Type B pancreatic cell (in vitro differentiated cells): ENCODE measurements around the gene LRP6. TPM values are rescaled to one million over a fixed set of nuclear protein-coding genes. Genes with fewer than 3 reads are reported as not detected.

Source experiments
- DNase-seq: peaks from one replicate; pipeline ENCODE4 v3.0.0; 2021; ENCODE audit warnings: mixed read lengths; ENCODE audit not compliant: unreplicated experiment; ENCODE audit errors: extremely low spot score
- H3K27ac Mint-ChIP-seq: 2 replicates; pipeline ENCODE4 v1.8.0; 2021; ENCODE audit warnings: mild to moderate bottlenecking, mixed read lengths
- H3K27me3 Mint-ChIP-seq: 2 replicates; pipeline ENCODE4 v1.8.0; 2021; ENCODE audit warnings: mixed read lengths
- H3K36me3 Mint-ChIP-seq: 2 replicates; pipeline ENCODE4 v1.8.0; 2021; ENCODE audit warnings: mixed read lengths
- H3K4me1 Mint-ChIP-seq: one replicate; pipeline ENCODE4 v1.8.0; 2021; ENCODE audit warnings: mixed read lengths; ENCODE audit not compliant: unreplicated experiment
- H3K4me3 Mint-ChIP-seq: 2 replicates; pipeline ENCODE4 v1.8.0; 2021; ENCODE audit warnings: mild to moderate bottlenecking, mixed read lengths
- H3K9me3 Mint-ChIP-seq: 2 replicates; pipeline ENCODE4 v1.8.0; 2021; ENCODE audit warnings: mixed read lengths
- total RNA-seq: library from RNA; stranded (reverse); gene quantifications from 2 replicates; pipeline ENCODE4 v1.2.1, GENCODE V29; 2021; ENCODE audit warnings: low replicate concordance
- TF ChIP-seq, protein P1 (sequence below): fragments of 200-600 bp; sonication (generic); conservative IDR thresholded peaks from 2 replicates; pipeline ENCODE4 v1.5.0; 2021; ENCODE audit warnings: antibody characterized with exemption, mild to moderate bottlenecking

The LRP6 gene
- total RNA-seq, 1 donor from 2014 or later, result 57.7 TPM

DNA sequence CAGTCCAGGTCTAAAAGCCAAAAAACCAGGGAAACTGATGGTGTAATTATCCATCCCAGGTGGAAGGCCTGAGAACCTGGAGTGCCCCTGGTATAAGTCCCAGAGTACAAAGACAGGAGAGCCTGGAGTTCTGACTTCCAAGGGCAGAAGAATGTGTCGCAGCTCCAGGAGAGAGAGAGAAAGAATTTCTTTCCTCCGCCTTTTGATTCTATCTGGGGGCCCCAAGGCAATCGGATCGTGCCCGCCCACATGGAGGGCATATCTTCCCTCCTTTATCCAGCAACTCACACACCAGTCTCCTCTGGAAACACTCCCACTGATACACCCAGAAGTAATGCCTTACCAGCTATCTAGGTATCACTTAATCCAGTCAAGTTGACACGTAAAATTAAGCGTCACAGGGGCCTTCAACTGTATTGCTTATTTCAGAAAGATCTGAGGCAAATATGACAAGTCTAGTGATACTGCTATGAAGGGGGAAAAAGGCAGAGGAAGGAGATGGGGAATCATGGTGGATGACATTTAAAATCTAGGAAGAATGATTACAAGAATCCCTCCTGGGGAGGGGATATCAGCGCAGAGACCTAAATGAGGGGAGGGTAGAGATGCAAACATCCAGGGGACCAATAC is 30.5 kb upstream of the LRP6 start:
- DNase-seq, result no peak
- H3K36me3 Mint-ChIP-seq, result no peaks in the 10 kb centered on the region
- H3K27ac Mint-ChIP-seq, result no peak overlapping the region
- TF ChIP-seq, protein P1, sequence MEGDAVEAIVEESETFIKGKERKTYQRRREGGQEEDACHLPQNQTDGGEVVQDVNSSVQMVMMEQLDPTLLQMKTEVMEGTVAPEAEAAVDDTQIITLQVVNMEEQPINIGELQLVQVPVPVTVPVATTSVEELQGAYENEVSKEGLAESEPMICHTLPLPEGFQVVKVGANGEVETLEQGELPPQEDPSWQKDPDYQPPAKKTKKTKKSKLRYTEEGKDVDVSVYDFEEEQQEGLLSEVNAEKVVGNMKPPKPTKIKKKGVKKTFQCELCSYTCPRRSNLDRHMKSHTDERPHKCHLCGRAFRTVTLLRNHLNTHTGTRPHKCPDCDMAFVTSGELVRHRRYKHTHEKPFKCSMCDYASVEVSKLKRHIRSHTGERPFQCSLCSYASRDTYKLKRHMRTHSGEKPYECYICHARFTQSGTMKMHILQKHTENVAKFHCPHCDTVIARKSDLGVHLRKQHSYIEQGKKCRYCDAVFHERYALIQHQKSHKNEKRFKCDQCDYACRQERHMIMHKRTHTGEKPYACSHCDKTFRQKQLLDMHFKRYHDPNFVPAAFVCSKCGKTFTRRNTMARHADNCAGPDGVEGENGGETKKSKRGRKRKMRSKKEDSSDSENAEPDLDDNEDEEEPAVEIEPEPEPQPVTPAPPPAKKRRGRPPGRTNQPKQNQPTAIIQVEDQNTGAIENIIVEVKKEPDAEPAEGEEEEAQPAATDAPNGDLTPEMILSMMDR, result no peak
- H3K4me3 Mint-ChIP-seq, result no peak overlapping the region
- H3K27me3 Mint-ChIP-seq, result no peaks in the 10 kb centered on the region
- no peaks in the 10 kb centered on the region for H3K9me3 Mint-ChIP-seq
- H3K4me1 Mint-ChIP-seq, result peaks cover 12% of the 10 kb centered on the region

- no peaks in the 10 kb centered on the region for H3K9me3 Mint-ChIP-seq
Observed at GRCh38 chr12:12294215-12295005, 27.6 kb upstream of the LRP6 start.

GRCh38 chr12:12290206-12290605 is 23.4 kb upstream of the LRP6 start:
- DNase-seq, result no peak
- H3K9me3 Mint-ChIP-seq, result peaks cover 3% of the 10 kb centered on the region
- H3K4me3 Mint-ChIP-seq, result no peak overlapping the region
- no peaks in the 10 kb centered on the region for H3K27me3 Mint-ChIP-seq
- no peaks in the 10 kb centered on the region for H3K36me3 Mint-ChIP-seq
- peaks cover 12% of the 10 kb centered on the region for H3K4me1 Mint-ChIP-seq
- no peak overlapping the region for H3K27ac Mint-ChIP-seq
- TF ChIP-seq, protein P1, result no peak

More at GRCh38 chr12:12294215-12295005, 27.6 kb upstream of the LRP6 start:
- no peaks in the 10 kb centered on the region for H3K27me3 Mint-ChIP-seq
- TF ChIP-seq, protein P1, result no peak
- no peak overlapping the region for H3K4me3 Mint-ChIP-seq
- no peak for DNase-seq
- H3K36me3 Mint-ChIP-seq, result no peaks in the 10 kb centered on the region
- H3K4me1 Mint-ChIP-seq, result peaks cover 12% of the 10 kb centered on the region
- peak overlapping the region; percentile 8 for H3K27ac Mint-ChIP-seq

- no peaks in the 10 kb centered on the region for H3K4me1 Mint-ChIP-seq
- H3K36me3 Mint-ChIP-seq, result no peaks in the 10 kb centered on the region
- DNase-seq, result no peak
- no peak overlapping the region for H3K27ac Mint-ChIP-seq
- peaks cover 4% of the 10 kb centered on the region for H3K9me3 Mint-ChIP-seq
- no peaks in the 10 kb centered on the region for H3K27me3 Mint-ChIP-seq
- H3K4me3 Mint-ChIP-seq, result no peak overlapping the region
- TF ChIP-seq, protein P1, result no peak
Observed at GRCh38 chr12:12286441-12286840, 19.6 kb upstream of the LRP6 start.

GRCh38 chr12:12282761-12283425 is 16.0 kb upstream of the LRP6 start:
- Mint-ChIP-seq H3K4me3 (no peak overlapping the region), H3K4me1 (no peaks in the 10 kb centered on the region), H3K27ac (no peak overlapping the region), H3K36me3 (peaks cover 5% of the 10 kb centered on the region), H3K9me3 (peaks cover 4% of the 10 kb centered on the region), H3K27me3 (no peaks in the 10 kb centered on the region)
- no peak for DNase-seq
- TF ChIP-seq, protein P1, result no peak
